Measurements from ENCODE around the gene SESN3.
"Not testable (repeated sequence)": the region's sequence is repeated elsewhere in the genome, so short reads cannot be mapped to it uniquely, and the experiment has no call there.

The SESN3 gene

DNA sequence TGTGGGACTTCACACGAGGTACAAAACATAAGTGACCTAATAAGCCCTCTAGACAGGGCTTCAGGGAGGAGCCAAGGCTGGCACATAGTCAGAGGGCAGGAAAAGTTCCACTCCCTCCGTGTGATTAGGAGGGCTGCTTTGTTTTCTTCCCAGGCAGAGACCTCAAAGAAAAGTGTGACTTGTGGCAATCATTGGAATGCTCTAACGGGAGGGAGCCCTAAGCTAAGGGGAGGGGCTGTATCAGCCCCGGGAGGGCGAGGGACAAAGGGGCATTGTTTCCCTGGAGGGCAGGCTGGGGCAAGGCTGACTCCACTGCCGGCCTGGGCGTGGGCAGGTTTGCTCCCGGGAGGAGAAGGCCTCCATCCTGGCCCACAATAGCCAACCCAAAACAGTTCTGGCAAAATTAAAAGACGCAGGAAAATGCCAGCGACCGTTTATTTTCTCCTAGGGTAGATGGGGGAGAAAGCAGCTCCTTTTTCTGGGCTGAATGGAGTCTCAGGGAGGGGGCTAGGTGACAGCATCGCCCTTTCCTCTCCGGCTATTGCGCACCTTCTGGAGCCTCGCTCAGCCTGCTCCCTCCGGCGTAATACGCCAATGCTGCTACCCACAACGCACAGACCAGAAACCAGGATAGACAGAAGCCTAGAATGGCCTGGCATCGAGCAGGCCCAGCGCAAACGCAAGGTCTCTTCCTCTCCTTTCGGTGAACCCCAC is 81.2 kb downstream of the SESN3 start:
- no peak for DNase-seq

DNA sequence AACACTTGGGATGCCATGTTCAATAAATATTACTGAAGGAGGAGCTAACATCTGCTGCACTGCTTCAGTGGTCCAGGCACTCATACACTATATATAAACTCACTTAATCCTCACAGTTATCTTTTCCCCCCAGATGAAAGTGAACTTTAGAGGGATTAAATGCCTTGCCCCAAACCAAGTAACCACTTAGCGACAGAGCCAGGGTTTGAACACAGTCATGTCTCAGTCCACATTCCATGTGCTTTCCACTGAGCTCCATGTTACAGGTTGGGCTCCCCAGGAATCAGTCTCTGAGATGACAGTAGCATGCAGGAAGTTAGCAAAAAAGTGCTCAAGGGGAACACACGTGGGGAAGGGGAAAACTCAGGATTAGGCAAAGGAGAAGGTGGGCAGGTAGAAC is 82.1 kb downstream of the SESN3 start:
- DNase-seq = no peak

DNA sequence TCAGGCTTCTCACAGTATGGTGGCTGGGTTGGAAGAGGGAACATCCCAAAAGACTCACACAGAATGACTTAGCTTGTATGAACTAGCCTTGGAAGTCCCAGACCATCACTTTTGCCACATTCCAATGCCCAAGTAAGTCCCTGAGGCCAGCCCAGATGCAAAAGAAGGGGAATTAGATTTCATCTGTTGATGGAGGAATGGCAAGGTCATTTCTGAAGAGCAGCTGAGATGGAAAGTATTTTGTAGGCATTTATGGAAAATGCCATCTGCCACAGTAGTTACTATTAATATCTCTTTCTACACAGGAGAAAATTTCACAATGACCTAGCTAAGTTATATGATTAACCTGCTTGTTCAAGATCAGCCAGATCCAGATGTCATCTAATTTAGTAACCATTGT is 82.6 kb downstream of the SESN3 start:
- DNase-seq = no peak

DNA sequence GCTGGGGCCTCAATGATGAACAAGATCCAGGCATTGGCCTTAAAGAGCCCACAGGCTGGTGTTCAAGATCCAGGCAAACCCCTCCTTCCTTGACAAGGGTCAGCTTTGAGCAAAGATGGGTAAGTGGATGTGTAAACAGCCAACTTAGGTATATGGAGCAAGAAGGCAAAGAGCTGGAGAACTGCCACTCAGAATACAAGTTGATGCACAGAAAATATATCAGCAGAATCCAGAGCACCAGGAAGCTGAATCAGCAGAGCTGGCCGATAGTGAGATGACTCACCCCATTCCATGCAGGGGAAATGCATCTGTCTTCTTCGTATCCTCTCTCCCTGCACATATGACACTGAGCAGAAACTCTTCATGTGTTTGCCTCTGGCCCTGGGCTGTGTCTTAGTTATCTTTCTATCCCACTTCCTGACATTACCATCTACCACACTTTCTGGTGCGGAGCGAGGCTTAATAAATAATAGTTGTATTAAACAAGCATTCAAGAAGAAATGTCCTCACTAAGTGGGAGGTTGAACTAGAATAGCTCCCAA is 83.6 kb downstream of the SESN3 start:
- DNase-seq = no peak

DNA sequence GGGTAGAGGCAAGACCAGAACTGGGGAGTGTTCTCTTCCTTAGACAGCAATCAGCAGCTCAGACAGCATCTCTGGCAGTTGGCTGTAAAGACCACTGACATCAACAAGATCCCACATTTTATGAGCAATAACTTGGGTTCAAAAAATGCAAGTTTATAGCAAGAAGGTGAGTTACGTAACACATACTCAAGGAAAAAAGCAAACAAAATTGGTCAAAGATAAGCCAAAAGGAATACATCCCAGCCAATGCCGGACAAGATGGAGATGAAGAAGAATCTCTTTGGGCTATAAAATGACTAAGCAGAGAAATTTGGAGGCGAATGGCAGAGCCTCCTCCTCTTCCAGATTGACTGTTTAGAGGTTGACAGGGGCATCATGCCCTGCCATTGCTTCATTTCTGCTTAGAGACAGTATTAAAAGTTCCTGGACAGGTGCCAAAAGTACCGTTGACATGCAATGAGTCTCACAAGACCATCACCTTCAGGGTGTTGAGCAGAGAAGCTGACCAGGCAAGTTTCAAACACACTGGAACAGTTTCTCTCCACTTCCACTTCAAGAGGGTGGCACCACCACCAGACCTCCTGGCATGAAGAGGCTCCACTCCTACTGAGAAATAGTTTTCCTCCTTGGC is 85.5 kb downstream of the SESN3 start:
- DNase-seq = no peak

DNA sequence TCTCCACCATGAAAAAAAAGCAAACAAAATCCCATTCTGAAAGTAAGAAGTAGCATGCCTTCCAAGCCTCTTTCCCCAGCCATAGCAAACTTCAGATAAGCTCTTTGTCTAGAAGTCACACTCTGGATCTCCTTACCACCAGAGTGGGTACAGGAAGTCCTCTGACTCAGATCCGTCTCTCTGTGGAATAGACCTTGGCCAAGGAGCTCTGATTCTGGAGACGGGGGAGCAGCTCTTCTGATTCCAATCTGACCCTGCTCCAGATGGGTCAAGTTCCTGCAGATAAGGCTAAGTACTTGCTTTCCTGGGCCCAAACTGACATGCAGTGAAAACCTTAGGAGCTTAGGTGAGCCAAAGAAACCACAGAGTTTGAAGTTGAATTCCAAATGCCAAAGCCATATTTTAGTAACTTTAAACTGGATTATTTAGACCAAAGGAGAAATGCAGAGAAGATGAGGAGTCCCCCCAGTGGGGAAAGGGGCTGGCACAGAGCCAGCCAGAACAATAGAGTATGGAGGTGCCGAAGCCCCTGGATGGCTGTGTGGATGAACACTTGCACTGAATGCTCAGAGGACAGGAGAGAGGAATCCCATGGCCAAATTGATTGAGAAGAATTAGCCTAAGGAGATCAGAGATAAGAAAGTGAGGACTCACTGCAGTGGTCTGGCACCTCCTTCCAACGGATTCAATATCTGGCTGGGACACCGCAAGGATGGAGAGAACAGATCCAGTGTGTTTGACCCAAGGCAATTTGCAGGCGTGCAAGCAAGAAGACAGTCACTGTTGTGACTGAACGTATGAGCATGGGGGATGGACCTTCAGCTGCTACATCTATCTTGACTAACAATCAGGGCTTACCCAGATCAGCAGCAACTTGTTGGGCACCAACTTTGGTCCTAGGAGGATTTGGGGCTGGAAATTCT is 86.4 kb downstream of the SESN3 start:
- DNase-seq = no peak

DNA sequence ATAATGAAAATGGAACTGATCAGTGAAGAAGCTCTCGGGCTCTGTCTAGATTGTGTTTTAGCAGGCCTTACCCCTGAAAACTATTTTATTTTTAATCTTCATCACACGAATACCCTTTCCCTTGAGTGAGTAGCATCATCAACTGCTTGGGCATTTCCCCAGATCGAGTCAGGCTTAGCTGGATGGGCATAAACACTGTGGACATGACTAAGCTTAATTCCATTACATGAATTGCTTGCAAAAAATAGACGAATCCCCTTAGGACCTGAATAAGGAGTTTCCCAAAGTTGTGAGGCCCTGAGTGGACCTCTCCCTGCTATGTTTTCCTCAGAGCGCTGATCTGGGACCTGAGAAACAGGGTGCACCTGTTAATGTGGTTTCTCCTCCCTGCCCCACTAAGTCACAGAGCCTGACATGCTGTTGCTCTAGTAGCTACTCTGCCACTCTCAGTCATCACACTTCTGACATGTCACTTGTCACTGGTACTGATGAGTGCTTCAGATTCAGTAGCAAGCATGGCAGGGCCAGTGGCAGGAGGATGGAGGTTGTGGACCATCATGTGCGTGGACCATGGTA is 87.8 kb downstream of the SESN3 start:
- no peak for DNase-seq

DNA sequence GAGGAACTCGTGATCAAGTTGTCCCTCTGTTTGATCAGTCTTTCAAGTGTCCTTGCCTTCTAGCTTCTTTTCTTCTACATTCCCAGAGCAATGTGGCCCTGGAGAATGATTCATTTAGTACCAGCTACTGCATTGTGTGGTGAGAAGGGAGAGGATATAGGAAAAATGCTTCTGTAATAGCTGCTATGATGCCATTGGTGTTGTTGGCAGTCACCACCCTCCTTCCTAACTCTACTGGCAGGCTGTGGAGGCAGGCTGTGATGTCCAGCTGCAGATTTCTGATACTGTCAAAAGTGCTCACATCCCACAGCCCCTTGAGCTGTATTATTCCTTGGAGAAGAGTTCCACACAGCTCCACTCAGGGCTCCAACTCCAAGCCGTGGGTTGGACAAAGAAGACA is 88.6 kb downstream of the SESN3 start:
- no peak for DNase-seq

DNA sequence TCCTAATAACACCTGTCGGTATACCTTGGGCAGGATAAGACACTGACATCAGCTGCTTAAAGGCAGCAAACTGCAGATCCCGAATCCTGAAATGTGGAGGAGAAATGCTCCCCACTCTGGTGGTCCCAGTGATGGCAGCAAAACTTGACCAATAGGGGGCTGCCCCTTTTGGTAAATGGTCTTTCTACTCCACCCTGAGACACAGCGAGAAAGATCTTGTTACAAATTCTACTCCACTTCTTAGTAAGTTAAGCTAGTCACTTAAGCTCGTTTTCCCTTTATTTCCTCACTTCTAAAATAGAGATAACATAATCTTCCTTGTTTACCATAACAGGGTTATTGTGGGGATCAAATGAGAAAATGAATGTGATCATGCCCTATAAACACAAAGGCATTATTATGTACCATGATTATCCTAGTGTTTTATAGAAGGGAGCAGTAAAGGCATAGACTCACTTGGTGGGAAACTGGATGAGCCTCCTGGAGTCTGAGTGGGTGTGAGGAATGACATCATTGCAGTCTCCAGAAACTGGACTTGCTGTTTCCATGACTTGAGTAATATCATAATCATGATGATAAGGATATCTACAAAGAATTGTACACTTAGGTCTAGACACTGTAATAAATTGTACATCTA is 90.5 kb downstream of the SESN3 start:
- DNase-seq = no peak

DNA sequence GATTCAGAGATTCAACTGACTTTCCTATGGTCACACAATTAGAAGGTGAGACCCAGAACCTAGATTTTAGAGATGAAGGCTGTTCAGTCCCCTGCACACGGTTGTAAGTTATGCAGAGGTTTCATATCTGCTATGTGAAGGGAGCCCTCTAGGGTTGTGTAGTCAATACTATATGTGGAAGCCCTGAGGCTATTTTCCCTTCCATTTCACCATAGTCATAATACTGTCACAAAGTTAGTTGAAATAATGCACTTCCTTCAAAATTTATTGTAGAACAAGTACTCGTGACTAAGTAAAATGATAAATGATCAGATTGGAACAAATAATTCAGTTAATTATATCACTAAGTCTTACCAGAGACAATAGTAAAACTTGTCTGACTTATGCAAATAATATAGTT is 92.6 kb downstream of the SESN3 start:
- DNase-seq = no peak

DNA sequence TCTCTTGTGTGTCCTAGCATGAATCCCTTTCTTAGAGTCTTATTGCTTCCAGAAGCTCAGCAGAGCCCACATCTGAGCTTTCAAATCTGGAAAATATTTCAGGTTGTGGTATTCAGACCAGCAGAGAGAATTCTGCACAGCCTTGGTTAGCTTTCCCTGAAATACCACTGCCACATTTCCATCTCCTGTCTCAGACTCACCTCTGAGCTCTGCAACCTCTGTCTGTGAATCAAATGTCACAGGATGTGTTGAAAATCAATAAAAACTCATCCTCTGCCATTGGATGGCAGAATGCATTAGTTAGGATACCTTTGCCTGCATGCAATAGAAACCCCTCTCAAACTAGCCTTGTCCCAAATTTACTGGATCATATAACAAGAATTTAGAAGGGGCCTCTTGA is 93.7 kb downstream of the SESN3 start:
- DNase-seq = no peak

DNA sequence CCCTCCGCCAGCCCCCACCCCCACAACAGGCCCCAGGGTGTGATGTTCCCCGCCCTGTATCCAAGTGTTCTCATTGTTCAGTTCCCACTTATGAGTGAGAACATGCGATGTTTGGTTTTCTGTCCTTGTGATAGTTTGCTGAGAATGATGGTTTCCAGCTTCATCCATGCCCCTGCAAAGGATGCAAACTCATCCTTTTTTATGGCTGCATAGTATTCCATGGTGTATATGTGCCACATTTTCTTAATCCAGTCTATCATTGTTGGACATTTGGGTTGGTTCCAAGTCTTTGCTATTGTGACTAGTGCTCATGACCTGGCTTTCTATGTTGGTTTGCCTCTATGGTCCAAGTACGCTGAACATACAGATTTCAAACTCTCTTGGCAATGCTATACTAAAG is 94.3 kb downstream of the SESN3 start:
- DNase-seq = not testable (repeated sequence)

DNA sequence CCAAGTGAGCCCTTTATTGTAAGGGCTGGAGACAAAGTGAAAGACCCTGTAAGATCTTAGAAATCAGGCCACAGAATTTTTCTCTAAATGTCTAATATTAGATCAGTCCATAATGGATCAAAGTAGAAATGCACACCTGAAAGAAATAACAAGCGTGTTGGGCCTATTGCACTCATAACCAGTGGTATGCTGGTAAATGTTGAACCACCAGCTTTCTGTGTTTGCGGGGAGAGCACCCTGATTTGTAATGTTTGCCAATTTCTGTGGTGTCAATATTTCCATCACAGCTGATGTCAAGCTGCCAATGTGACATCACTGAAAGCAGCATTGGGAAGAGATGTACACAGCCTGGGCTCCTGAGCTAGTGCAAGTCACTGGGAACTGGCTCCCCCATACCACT is 95.1 kb downstream of the SESN3 start:
- no peak for DNase-seq

DNA sequence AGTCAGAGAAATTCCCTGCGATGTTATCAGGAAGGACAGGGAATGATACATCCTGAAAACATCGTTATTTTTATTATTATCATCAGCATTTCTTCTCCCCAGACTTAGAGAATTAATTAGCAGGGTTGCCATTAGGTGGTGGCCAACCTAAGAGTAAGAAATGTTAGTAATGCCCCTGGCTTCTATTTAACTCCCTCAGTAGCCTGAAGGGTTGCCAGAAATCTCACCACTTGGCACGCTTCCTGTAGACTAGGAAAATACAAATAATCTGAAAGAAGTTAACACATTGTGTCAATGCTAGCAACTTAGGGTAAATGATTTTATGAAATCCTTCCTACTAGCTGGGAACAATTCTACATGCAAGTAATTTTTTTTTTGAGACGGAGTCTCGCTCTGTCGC is 95.8 kb downstream of the SESN3 start:
- DNase-seq = no peak

DNA sequence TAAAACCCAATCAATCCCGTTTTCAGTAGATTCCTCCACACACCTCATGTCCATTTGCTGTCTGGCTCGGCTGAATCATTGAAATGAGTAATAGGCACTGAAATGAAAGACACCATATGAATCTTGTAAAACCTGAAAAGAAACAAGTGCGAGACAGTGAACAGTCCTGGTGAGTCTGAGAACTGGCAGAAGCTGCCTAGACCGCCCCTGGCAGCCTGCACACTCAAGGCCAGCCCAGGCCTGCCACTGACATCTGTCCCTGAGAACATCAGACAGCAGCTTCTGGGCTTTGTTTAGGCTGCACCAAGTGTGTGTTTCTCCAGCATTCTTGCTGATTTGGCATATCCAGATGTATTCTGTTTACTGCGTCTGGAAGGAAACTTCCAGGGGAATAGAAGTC is 96.5 kb downstream of the SESN3 start:
- no peak for DNase-seq

DNA sequence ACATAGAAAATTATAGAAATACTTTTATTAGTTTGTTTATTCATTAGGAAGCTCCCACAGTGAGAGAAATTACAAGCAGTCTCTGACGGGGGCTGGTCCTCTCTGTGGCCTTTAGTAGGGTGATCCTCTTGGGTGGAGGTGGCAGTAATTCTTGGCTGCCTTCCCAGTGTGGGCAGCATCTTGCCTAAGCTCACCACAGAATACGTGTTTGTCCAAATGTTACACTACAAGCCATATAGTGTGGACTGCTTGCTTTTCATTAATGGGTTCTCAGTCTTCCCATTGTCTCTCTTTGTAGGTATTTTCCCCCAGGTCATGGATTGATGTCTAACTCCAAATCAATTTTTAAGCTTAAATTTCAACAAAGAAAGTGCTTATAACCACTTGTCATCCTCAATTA is 98.0 kb downstream of the SESN3 start:
- DNase-seq = no peak

DNA sequence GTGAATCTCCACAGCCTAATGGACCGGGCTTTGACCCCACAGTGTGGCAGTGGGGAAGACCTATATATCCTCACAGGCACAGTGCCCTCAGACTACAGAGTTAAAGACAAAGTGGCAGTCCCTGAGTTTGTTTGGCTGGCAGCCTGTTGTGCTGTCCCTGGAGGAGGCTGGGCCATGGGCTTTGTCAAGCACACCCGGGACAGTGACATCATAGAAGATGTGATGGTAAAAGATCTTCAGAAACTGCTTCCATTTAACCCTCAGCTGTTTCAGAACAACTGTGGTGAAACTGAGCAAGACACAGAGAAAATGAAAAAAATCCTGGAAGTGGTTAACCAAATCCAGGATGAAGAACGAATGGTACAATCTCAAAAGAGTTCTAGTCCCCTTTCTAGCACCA is 102.4 kb downstream of the SESN3 start:
- no peak for DNase-seq

DNA sequence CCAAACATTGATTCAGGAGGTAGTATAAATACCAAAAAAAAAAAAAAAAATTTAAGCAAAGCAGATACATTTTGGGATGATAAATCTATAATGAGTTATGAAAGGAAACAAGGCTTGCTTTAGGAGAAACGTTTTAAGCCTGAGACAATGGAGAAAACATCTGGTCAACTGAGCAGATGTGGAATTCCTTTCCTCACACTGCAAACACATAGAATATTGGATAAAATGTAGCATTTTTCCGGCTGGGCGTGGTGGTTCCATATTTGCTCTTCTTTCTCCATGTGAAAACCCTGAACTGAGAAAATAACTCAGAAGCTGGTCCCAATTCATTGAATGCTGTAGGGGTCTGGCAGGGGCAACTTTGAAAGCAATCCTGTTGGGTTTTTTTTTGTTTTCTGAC is 107.4 kb downstream of the SESN3 start:
- no peak for DNase-seq

DNA sequence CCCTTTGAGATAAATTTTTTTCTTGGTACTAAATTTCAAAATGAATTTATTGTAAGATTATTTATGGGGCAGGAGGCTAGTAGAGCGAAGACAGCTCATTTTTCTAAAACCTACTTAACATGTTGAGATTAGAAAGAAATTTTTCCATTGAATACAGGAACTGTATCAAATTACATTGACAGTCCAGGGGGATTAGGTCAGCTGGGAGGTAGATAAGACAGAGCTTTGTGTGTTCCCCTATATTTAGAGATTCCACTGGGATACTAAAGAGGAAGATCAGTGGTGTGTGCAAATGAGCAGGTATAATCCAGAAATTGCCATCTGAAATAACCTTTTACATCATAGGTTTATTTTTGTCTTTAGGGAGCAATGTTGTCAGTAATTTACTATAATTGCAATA is 109.3 kb downstream of the SESN3 start:
- no peak for DNase-seq

DNA sequence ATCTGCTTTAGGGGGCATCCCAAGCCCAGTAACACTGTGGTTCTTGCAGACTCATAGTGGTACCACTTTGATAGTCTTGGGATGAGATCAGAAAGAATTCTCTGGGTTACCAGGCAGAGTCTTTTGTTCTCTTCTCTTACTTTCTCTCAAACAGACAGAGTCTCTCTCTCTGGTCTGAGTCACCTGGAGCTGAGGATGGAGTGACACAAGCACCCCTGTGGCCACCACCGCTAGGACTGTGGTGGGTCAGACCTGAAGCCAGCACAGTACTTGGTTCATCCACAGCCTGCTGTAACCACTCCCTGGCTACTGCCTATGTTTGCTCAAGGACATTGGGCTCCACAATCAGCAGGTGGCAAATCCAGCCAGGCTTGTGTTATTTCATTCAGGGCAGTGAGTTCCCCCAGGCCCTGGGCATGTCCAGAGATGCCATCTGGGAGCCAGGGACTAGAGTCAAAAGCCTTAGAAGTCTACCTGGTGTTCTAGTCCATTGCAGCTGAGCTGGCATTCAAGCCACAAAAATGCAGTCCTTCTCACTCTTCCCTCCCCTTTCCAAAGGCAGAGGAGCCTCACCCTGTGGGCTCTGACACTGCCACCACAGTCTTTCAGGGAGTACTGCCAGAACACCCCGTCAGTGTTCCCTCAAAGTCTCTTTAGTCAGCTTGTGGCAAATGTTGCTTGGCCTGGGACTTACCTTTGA is 111.5 kb downstream of the SESN3 start:
- no peak for DNase-seq

DNA sequence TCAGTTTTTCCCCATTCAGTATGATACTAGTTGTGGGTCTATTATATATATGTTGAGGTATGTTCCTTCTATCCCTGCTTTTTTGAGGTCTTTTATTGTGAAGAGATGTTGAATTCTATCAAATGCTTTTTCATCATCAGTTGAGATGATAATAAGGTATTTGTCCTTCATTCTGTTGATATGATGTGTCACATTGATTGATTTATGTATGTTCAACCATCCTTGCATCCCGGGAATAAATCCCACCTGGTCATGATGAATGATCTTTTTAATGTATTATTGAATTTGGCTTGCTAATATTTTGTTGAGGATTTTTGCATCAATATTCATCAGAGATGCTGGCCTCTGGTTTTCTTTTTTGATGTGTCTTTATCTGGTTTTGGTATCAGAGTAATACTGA is 115.4 kb downstream of the SESN3 start:
- DNase-seq = no peak

All from NCI-H1436 (cell line).